Measurements from ENCODE around the gene TMEM140. TPM values are rescaled to one million over a fixed set of nuclear protein-coding genes. Genes with fewer than 3 reads are reported as not detected.

The TMEM140 gene
- total and polyA plus RNA-seq, 2 of the 13 experiments (the other 11 are each of a cell fraction or from before 2014, with no cell fraction given): 9.2 to 21.7 TPM

GRCh38 chr7:135210888-135211178, 63.0 kb downstream of the TMEM140 start (continued):
- TF ChIP-seq SP1 (IDR thresholded peaks at IDR 0.05) (no peak), SP1 (CRISPR knock-in tag; IDR thresholded peaks at IDR 0.05) (no peak), ZNF770 (CRISPR knock-in tag; IDR thresholded peaks at IDR 0.05) (peak; percentile 44; the same call in 1 of the 2 replicates), ZNF746 (CRISPR knock-in tag; IDR thresholded peaks at IDR 0.05) (no peak), ARID5B (CRISPR knock-in tag; IDR thresholded peaks at IDR 0.05) (0 out of 2 replicates have a peak, but pooled peaks have one; percentile 2), ARNTL (CRISPR knock-in tag; IDR thresholded peaks at IDR 0.05) (0 out of 2 replicates have a peak, but pooled peaks have one; percentile 18), ESRRA (CRISPR knock-in tag; IDR thresholded peaks at IDR 0.05; ENCODE audit: low read depth) (no peak), RXRA (CRISPR knock-in tag; IDR thresholded peaks at IDR 0.05) (0 out of 2 replicates have a peak, but pooled peaks have one; percentile 10), ZBTB26 (CRISPR knock-in tag; IDR thresholded peaks at IDR 0.05; ENCODE audit: borderline replicate concordance) (peak; percentile 16; the same call in 1 of the 2 replicates), REPIN1 (CRISPR knock-in tag; IDR thresholded peaks at IDR 0.05; ENCODE audit: borderline replicate concordance, low read depth) (no peak), ZNF317 (CRISPR knock-in tag; IDR thresholded peaks at IDR 0.05) (no peak)
